HCT116 (cell line): ENCODE data around the gene SHCBP1L. TPM values are rescaled to one million over a fixed set of nuclear protein-coding genes. Genes with fewer than 3 reads are reported as not detected.

Experiments
- ATAC-seq: fragments of 200-7000 bp; cut with Tn5 transposase; 2 replicates; pipeline ENCODE4 v1.9.1; 2020; ENCODE audit warnings: mild to moderate bottlenecking, moderate library complexity
- BruUV-seq: library from RNA; stranded (reverse); fragments of 400-500 nt; replicated peaks from 2 replicates; lab custom pipeline; 2021; lab: Mats Ljungman, UMichigan
- CTCF ChIA-PET: fragments of 300-600 bp; sonication (Branson Sonifier 250); formaldehyde crosslinking; loops from one replicate; lab custom pipeline; 2021; ENCODE audit warnings: antibody characterized with exemption; lab: Charles Lee
- POLR2A ChIA-PET: fragments of 300-600, 350-600 bp; sonication (Branson Sonifier 250); formaldehyde crosslinking; loops from one replicate; lab custom pipeline; 2021; ENCODE audit warnings: antibody characterized with exemption; lab: Charles Lee
- RAD21 ChIA-PET, 2 experiments: fragments of 300-600 bp; sonication (Branson Sonifier 250); formaldehyde crosslinking; loops; one replicate each; lab custom pipeline; 2023; ENCODE audit warnings: low total read pairs in 2 of 2; ENCODE audit not compliant: uncharacterized antibody in 2 of 2, unreplicated experiment in 2 of 2, low non-redundant PET in 1 of 2; lab: Charles Lee
- DNase-seq: peaks from one replicate; pipeline ENCODE4 v3.0.0-alpha.2; 2010; ENCODE audit warnings: low read depth, low spot score
- H2AFZ ChIP-seq: fragments of 200-600 bp; shearing (Covaris generic), sonication (generic); 2 replicates; pipeline ENCODE4 v1.6.1; 2017; ENCODE audit warnings: low read depth, mixed run types, mixed read lengths, antibody characterized with exemption, low read length; ENCODE audit not compliant: poor library complexity, severe bottlenecking
- H3K27ac ChIP-seq: 2 replicates; pipeline ENCODE4 v1.5.1; 2012; ENCODE audit warnings: low read depth, low read length
- H3K27me3 ChIP-seq: fragments of 200-600 bp; sonication (generic); 2 replicates; pipeline ENCODE4 v1.6.1; 2016; ENCODE audit warnings: mixed run types, low read length, mixed read lengths; ENCODE audit not compliant: insufficient read depth
- H3K36me3 ChIP-seq, 2 experiments: fragments of 200-500 bp in 1 of 2; fragments of 200-600 bp in 1 of 2; sonication (Bioruptor generic) in 1 of 2; sonication (generic) in 1 of 2; 2 replicates each; pipeline versions ENCODE4 v1.5.1 to v1.6.1; 2014 to 2016; ENCODE audit warnings: low read length in 2 of 2, inconsistent platforms in 1 of 2, mixed read lengths in 1 of 2, mixed run types in 1 of 2; ENCODE audit not compliant: insufficient read depth in 2 of 2, control insufficient read depth in 1 of 2
- H3K4me1 ChIP-seq, 2 experiments: fragments of 200-600 bp in 1 of 2; sonication (generic) in 1 of 2; 2 replicates each; pipeline versions ENCODE4 v1.5.1 to v1.6.1; 2012 to 2017; ENCODE audit warnings: low read length in 2 of 2, inconsistent platforms in 1 of 2, mild to moderate bottlenecking in 1 of 2, mixed read lengths in 1 of 2, mixed run types in 1 of 2, moderate library complexity in 1 of 2; ENCODE audit not compliant: insufficient read depth in 2 of 2, control insufficient read depth in 1 of 2
- H3K4me2 ChIP-seq: fragments of 200-600 bp; sonication (generic); 2 replicates; pipeline ENCODE4 v1.6.1; 2017; ENCODE audit warnings: mixed run types, low read length, mixed read lengths
- H3K4me3 ChIP-seq, 2 experiments: fragments of 200-600 bp in 1 of 2; sonication (generic) in 1 of 2; replicated peaks in 1 of 2; 2 replicates each; pipeline ENCODE4 v1.5.1; 2011 to 2016; ENCODE audit warnings: low read length in 2 of 2, control low read depth in 1 of 2, low read depth in 1 of 2, mild to moderate bottlenecking in 1 of 2, mixed read lengths in 1 of 2, mixed run types in 1 of 2
- H3K79me2 ChIP-seq: fragments of 200-600 bp; sonication (generic); 2 replicates; pipeline ENCODE4 v1.6.1; 2017; ENCODE audit warnings: mild to moderate bottlenecking, mixed run types, low read length, moderate library complexity, mixed read lengths; ENCODE audit not compliant: insufficient read depth
- H3K9ac ChIP-seq: fragments of 200-600 bp; sonication (generic); 2 replicates; pipeline ENCODE4 v1.6.1; 2016; ENCODE audit warnings: low read length, mixed read lengths
- H3K9me2 ChIP-seq: fragments of 200-600 bp; sonication (generic), shearing (Covaris generic); 2 replicates; pipeline ENCODE4 v1.6.1; 2017; ENCODE audit warnings: mixed run types, mild to moderate bottlenecking, moderate library complexity; ENCODE audit not compliant: insufficient read depth
- H3K9me3 ChIP-seq, 2 experiments: fragments of 200-500 bp in 1 of 2; fragments of 200-600 bp in 1 of 2; sonication (Bioruptor generic) in 1 of 2; sonication (generic) in 1 of 2; 2 replicates each; pipeline ENCODE4 v1.6.1; 2014 to 2017; ENCODE audit warnings: low read length in 2 of 2, mixed read lengths in 2 of 2, inconsistent platforms in 1 of 2, low read depth in 1 of 2, mild to moderate bottlenecking in 1 of 2, mixed run types in 1 of 2, moderate library complexity in 1 of 2; ENCODE audit not compliant: control insufficient read depth in 1 of 2, insufficient read depth in 1 of 2
- H4K20me1 ChIP-seq: fragments of 200-600 bp; sonication (generic), shearing (Covaris generic); 2 replicates; pipeline ENCODE4 v1.6.1; 2017; ENCODE audit warnings: mixed run types, mild to moderate bottlenecking, moderate library complexity; ENCODE audit not compliant: insufficient read depth
- ATF3 ChIP-seq: IDR thresholded peaks from 2 replicates; pipeline ENCODE4 v1.6.1; 2012
- FOSL1 ChIP-seq: IDR thresholded peaks from 2 replicates; pipeline ENCODE4 v1.6.1; 2012; ENCODE audit warnings: low read depth
- JUND ChIP-seq: IDR thresholded peaks from 2 replicates; pipeline ENCODE4 v1.6.1; 2012
- RAD21 ChIP-seq: IDR thresholded peaks from 2 replicates; pipeline ENCODE4 v1.6.1; 2012; ENCODE audit warnings: low read depth, mild to moderate bottlenecking
- TCF7L2 ChIP-seq: IDR thresholded peaks from 2 replicates; pipeline ENCODE4 v1.7.0; 2011; ENCODE audit warnings: borderline replicate concordance, inconsistent platforms; ENCODE audit not compliant: insufficient read depth, insufficient read length; ENCODE audit errors: extremely low read depth
- YY1 ChIP-seq: IDR thresholded peaks from 2 replicates; pipeline ENCODE4 v1.6.1; 2011; ENCODE audit warnings: low read length, low read depth, moderate library complexity, mild to moderate bottlenecking; ENCODE audit not compliant: insufficient replicate concordance; ENCODE audit errors: extremely low read depth
- ZBTB33 ChIP-seq: IDR thresholded peaks from 2 replicates; pipeline ENCODE4 v1.6.1; 2011; ENCODE audit warnings: mild to moderate bottlenecking, low read length, moderate library complexity; ENCODE audit not compliant: insufficient replicate concordance; ENCODE audit errors: extremely low read depth
- intact Hi-C: fragments of 100-400 bp; cut with micrococcal nuclease; formaldehyde crosslinking; loops from 2 replicates; pipeline ENCODE4 v1.10.0; 2022
- total RNA-seq: library from RNA; stranded (reverse); gene quantifications from one replicate; pipeline ENCODE4 v1.2.1, GENCODE V29; 2021; ENCODE audit not compliant: unreplicated experiment

SHCBP1L gene
- total RNA-seq, 1 experiment from 2014 or later, result not detected

DNA sequence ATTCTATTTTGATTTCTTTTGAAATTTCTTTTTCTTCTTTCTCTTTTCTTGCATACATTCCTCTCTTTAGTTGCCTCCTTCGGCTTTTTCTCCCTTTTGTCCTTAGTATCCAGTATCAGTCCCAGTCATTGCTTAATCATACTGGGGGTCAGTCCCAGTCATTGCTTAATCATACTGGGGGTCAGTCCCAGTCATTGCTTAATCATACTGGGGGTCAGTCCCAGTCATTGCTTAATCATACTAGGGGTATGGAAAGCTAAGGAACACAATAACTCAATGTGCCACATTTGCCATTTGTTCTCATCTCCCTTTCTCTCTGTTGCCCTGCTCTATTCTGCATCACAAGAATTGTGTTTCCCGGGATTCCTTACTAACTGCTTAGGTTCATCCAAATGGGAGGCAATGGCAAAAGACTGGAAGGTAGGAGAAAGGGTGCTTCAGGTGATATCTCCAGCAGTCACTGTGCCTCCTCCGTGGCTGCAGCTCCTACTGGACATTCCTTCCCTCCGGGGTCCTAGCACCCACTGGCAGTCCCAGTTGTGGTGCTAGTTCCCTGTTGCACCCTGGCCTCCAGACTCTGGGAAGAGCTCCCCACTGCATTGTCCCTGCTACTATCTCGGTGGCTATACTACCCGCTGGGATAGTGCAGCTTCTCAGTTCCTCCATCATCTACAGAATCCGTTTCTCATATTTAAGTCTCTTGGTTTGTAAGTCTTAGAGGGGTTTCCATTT lies 37.6 kb upstream of the SHCBP1L start (continued):
- peak; percentile 27; the same call in 1 of the 2 replicates for TF ChIP-seq RAD21
- TF ChIP-seq TCF7L2, result no peak
- TF ChIP-seq, all 23 proteins: peak for 10

DNA sequence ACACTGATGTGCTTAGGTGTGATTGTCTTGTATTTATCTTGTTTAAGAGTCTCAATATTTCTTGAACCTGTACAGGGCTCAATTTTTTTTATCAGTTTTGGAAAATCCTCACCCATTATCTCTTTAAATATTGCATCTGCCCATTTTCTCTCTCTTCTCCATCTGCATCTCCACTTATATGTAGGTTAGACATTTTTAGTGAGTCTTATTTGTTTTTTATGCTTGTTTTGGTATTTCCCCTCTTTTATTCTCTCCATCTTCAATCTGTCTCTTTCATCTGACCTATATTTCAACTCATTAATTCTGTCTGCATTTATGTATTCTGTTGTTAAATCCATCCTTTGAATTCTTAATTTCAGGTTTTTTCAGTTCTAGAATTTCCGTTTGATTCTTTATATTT lies 32.9 kb upstream of the SHCBP1L start:
- Histone ChIP-seq H3K4me1 (peaks cover 0 to 25% of the 10 kb centered on the region in 2 experiments; a peak in 2 of 4 replicates), H4K20me1 (no peaks in the 10 kb centered on the region), H3K9me2 (no peaks in the 10 kb centered on the region), H3K4me2 (no peak overlapping the region), H3K79me2 (no peaks in the 10 kb centered on the region), H3K36me3 (no peaks in the 10 kb centered on the region), H3K27me3 (no peaks in the 10 kb centered on the region), H2AFZ (peak overlapping the region; percentile 71), H3K27ac (no peak overlapping the region), H3K4me3 (no peak overlapping the region), H3K9ac (no peak overlapping the region), H3K9me3 (no peaks in the 10 kb centered on the region)
- TF ChIP-seq YY1, result no peak
- TF ChIP-seq FOSL1, result no peak
- TF ChIP-seq ZBTB33, result no peak
- TF ChIP-seq JUND, result no peak
- TF ChIP-seq TCF7L2, result no peak
- no peak for TF ChIP-seq ATF3
- intact Hi-C loops, result no loop called here
- ChIA-PET POLR2A (no interaction called here), CTCF (no interaction called here), RAD21 (no interaction called here)
- ATAC-seq (no peak), DNase-seq (no peak)
- no TSS peak for BruUV-seq
